ENCODE data around the gene SCYGR8. TPM values are rescaled to one million over a fixed set of nuclear protein-coding genes. Genes with fewer than 3 reads are reported as not detected.
A peak's percentile ranks its signal among the peaks of the same experiment; 100 is the strongest.

The SCYGR8 gene
- total and polyA plus RNA-seq, 2 of the 8 experiments (the other 6 are each of a cell fraction or from before 2014, with no cell fraction given): not detected

GRCh38 chr2:227774011-227774624 is 28.4 kb downstream of the SCYGR8 start:
- peak in 1 of 2 experiments; percentile 49 for DNase-seq (ENCODE audit: low read depth in 1 of 2, low spot score in 2 of 2)
- no peak overlapping the region for H3K4ac ChIP-seq (replicated peaks; ENCODE audit: insufficient read length, low read depth, low read length)

More at GRCh38 chr2:227774011-227774624, 28.4 kb downstream of the SCYGR8 start:
- Histone ChIP-seq H4K5ac (ENCODE audit: insufficient read length, low read depth, low read length) (no peak overlapping the region), H3K79me2 (ENCODE audit: control insufficient read depth in 1 of 2, insufficient read depth in 2 of 2, low read length in 2 of 2) (no peaks in the 10 kb centered on the region), H3K27ac (ENCODE audit: low read depth, low read length) (no peak overlapping the region), H2BK120ac (replicated peaks; ENCODE audit: low read depth, low read length) (no peak overlapping the region), H2BK5ac (ENCODE audit: low read depth, low read length) (no peak overlapping the region), H2BK20ac (ENCODE audit: low read length) (no peak overlapping the region), H4K91ac (replicated peaks; ENCODE audit: insufficient read length, low read length) (no peak overlapping the region), H3K14ac (ENCODE audit: insufficient read length) (no peak overlapping the region), H3K27me3 (replicated peaks in 1 of 4; ENCODE audit: control insufficient read depth in 3 of 4, extremely low read depth in 1 of 4, insufficient read depth in 3 of 4, low read length in 3 of 4) (no peaks in the 10 kb centered on the region), H3K4me1 (replicated peaks in 1 of 4; ENCODE audit: control insufficient read depth in 3 of 4, insufficient read depth in 4 of 4, low read length in 3 of 4) (peaks cover 1 to 8% (median 3%) of the 10 kb centered on the region in 4 experiments; a peak in 3 of 7 replicates), H3K23me2 (ENCODE audit: low read depth, low read length) (no peaks in the 10 kb centered on the region; the same call in 1 of the 2 replicates), H2BK12ac (ENCODE audit: low read depth, low read length) (no peak overlapping the region), H3K9me3 (ENCODE audit: insufficient read depth in 2 of 2, low read depth in 1 of 2, low read length in 1 of 2) (no peaks in the 10 kb centered on the region), H2BK15ac (ENCODE audit: low read length) (no peak overlapping the region), H3K79me1 (ENCODE audit: low read depth, low read length) (no peaks in the 10 kb centered on the region), H2AFZ (ENCODE audit: low read length) (no peak overlapping the region), H3K4me2 (ENCODE audit: insufficient read depth in 1 of 2, low read depth in 2 of 2, low read length in 2 of 2) (no peak overlapping the region; a peak in 1 of 4 replicates), H3K36me3 (ENCODE audit: control insufficient read depth in 2 of 4, insufficient read depth in 4 of 4, low read length in 3 of 4) (no peaks in the 10 kb centered on the region), H4K20me1 (replicated peaks in 1 of 2; ENCODE audit: control insufficient read depth in 1 of 2, insufficient read depth in 2 of 2, low read length in 2 of 2) (no peaks in the 10 kb centered on the region), H2AK5ac (ENCODE audit: low read depth, low read length) (no peak overlapping the region), H3K9ac (replicated peaks in 1 of 4; ENCODE audit: extremely low read depth in 1 of 4, low read depth in 3 of 4, low read length in 3 of 4) (no peak overlapping the region), H3K56ac (replicated peaks; ENCODE audit: insufficient read length, low read depth, low read length) (no peak overlapping the region), H3K18ac (ENCODE audit: extremely low read depth, low read length) (no peak overlapping the region), H4K8ac (ENCODE audit: extremely low read depth, insufficient read depth, low read length) (no peak overlapping the region), H3K23ac (ENCODE audit: insufficient read length) (no peak overlapping the region), H3K4me3 (ENCODE audit: extremely low read depth in 1 of 4, insufficient read depth in 2 of 4, low read depth in 3 of 4, low read length in 4 of 4) (no peak overlapping the region)
- ChIA-PET CTCF (ENCODE audit: partially characterized antibody) (interaction anchor here (0.6 to 3.5 kb wide), 37 partner anchors 9 to 1820 kb away, joined by 3 to 38 read pairs (median 4); partner anchors contain the start of genes AGFG1, DAW1 and SCYGR3), POLR2A (ENCODE audit: partially characterized antibody) (interaction anchor here (0.9 kb wide), 1 partner anchor 17 kb away, joined by 3 read pairs; no protein-coding TSS in a partner anchor)
- WGBS, 2 experiments (ENCODE audit: extremely low coverage in 1 of 2, insufficient coverage in 1 of 2, insufficient read length in 1 of 2, insufficient replicate concordance in 2 of 2, low coverage in 1 of 2, low lambda C conversion rate in 2 of 2, missing lambda C conversion rate in 1 of 2): 60% methylated on average over 15 of the region's 15 CpGs; no CpG with 5 or more reads in 1 of the 2 experiments
- peak; percentile 36 to 66 (median 56) for TF ChIP-seq CTCF (IDR thresholded peaks at IDR 0.05; ENCODE audit: control extremely low read depth in 1 of 3, insufficient read depth in 1 of 3, low read depth in 1 of 3, low read length in 3 of 3)
- peak; percentile 50 to 56 for TF ChIP-seq RAD21 (IDR thresholded peaks at IDR 0.05 in 1 of 2, conservative IDR thresholded peaks at IDR 0.05 in 1 of 2; ENCODE audit: low read depth in 2 of 2, low read length in 2 of 2)
- TF ChIP-seq SAP30 (IDR thresholded peaks at IDR 0.05; ENCODE audit: insufficient read depth, insufficient replicate concordance, low read length): no peak
- no peak for TF ChIP-seq POLR2A (IDR thresholded peaks at IDR 0.05; ENCODE audit: control extremely low read depth in 1 of 2, low read depth in 2 of 2, low read length in 2 of 2)
- FAIRE-seq: peak; percentile 55
